Measurements from ENCODE around the gene STOX2.

DNA sequence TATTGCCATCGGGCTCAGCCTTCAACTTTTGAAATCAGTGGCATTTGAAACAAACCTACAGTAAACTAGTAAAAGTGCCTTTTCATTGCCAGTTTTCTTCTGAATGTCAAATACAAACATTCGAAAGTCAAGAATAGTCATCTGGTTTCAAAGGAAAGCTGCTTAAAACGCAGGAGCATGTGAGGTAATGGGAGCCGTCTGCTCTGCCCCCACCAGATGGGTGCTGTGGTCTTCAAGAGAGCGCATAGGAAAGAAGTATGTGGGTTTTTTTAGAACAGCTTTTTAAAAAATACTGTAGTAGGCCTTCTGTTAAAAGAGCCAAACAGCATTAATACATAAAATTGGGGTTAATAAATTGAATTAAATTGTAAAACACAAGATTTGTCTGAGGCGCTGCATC is 88.6 kb downstream of the STOX2 start:
- no peak for TF ChIP-seq EP300 (IDR thresholded peaks at IDR 0.05; ENCODE audit: borderline replicate concordance in 1 of 2, low read depth in 1 of 2, low read length in 1 of 2)
- TF ChIP-seq JUND (IDR thresholded peaks at IDR 0.05): no peak
- TF ChIP-seq POLR2AphosphoS5 (IDR thresholded peaks at IDR 0.05; ENCODE audit: low read depth, low read length): no peak
- TF ChIP-seq, protein P1, sequence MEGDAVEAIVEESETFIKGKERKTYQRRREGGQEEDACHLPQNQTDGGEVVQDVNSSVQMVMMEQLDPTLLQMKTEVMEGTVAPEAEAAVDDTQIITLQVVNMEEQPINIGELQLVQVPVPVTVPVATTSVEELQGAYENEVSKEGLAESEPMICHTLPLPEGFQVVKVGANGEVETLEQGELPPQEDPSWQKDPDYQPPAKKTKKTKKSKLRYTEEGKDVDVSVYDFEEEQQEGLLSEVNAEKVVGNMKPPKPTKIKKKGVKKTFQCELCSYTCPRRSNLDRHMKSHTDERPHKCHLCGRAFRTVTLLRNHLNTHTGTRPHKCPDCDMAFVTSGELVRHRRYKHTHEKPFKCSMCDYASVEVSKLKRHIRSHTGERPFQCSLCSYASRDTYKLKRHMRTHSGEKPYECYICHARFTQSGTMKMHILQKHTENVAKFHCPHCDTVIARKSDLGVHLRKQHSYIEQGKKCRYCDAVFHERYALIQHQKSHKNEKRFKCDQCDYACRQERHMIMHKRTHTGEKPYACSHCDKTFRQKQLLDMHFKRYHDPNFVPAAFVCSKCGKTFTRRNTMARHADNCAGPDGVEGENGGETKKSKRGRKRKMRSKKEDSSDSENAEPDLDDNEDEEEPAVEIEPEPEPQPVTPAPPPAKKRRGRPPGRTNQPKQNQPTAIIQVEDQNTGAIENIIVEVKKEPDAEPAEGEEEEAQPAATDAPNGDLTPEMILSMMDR (IDR thresholded peaks at IDR 0.05): no peak
- no peak for TF ChIP-seq NRF1 (IDR thresholded peaks at IDR 0.05; ENCODE audit: low read depth, low read length)
- TF ChIP-seq, protein P2, sequence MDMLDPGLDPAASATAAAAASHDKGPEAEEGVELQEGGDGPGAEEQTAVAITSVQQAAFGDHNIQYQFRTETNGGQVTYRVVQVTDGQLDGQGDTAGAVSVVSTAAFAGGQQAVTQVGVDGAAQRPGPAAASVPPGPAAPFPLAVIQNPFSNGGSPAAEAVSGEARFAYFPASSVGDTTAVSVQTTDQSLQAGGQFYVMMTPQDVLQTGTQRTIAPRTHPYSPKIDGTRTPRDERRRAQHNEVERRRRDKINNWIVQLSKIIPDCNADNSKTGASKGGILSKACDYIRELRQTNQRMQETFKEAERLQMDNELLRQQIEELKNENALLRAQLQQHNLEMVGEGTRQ (IDR thresholded peaks at IDR 0.05; ENCODE audit: borderline replicate concordance, low read depth, low read length): no peak
- no peak for TF ChIP-seq RAD21 (IDR thresholded peaks at IDR 0.05; ENCODE audit: low read length)
- TF ChIP-seq, protein P3, sequence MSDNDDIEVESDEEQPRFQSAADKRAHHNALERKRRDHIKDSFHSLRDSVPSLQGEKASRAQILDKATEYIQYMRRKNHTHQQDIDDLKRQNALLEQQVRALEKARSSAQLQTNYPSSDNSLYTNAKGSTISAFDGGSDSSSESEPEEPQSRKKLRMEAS (IDR thresholded peaks at IDR 0.05; ENCODE audit: low read depth): no peak

Data from SK-N-SH (cell line).